ENCODE measurements around the gene SHISA5. TPM values are rescaled to one million over a fixed set of nuclear protein-coding genes. Genes with fewer than 3 reads are reported as not detected.

The SHISA5 gene
- total RNA-seq, 1 donor from 2014 or later, result 231 TPM

DNA sequence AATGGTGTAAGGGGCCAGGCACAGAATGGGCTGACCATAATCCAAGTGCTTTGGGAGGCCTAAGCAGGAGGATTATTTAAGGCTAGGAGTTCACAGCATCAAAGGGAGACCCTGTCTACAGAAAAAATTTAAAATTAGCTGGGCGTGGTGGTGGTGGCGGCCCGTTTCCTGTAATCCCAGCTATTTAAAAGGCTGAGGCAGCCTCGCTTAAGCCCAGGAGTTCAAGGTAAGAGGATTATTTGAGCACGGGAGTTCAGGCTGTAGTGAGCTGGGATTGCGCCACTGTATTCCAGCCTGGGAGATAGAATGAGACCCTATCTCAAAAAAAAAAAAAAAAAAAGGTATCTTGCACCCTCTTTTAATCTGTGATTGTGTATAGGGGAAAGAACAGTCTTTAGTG, 62.0 kb downstream of the SHISA5 start:
- Histone ChIP-seq H3K27me3 (ENCODE audit: control insufficient read depth, insufficient read depth, low read length) (no peaks in the 10 kb centered on the region), H3K36me3 (ENCODE audit: control insufficient read depth, insufficient read depth, low read length) (no peaks in the 10 kb centered on the region), H3K4me3 (ENCODE audit: low read depth, low read length) (no peak overlapping the region)
- TF ChIP-seq CTCF (IDR thresholded peaks at IDR 0.05; ENCODE audit: insufficient read depth, low read length, poor library complexity, severe bottlenecking), result no peak
- DNase-seq (ENCODE audit: low read depth), result no peak

DNA sequence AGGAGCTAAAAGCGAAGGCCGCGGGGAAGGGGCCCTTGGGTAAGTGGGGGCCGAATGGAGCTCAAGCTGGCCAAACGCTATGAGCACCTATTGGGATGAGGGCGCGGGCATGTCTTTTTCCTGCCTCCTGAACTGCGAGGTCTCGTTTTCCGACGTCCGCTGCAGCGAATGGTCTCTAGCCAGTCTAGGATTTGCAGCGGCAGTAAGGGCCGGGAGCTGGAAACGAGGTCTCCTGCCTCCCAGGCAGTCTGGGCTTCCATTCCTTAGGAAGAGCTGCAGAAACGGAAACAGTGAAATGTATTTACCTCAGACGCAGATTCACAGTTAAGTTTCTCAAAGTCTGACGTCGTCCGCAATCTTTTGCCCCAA, 63.4 kb downstream of the SHISA5 start:
- Histone ChIP-seq H3K27me3 (ENCODE audit: control insufficient read depth, insufficient read depth, low read length) (no peaks in the 10 kb centered on the region), H3K36me3 (ENCODE audit: control insufficient read depth, insufficient read depth, low read length) (no peaks in the 10 kb centered on the region), H3K4me3 (ENCODE audit: low read depth, low read length) (peak overlapping the region; percentile 84)
- no peak for TF ChIP-seq CTCF (IDR thresholded peaks at IDR 0.05; ENCODE audit: insufficient read depth, low read length, poor library complexity, severe bottlenecking)
- no peak for DNase-seq (ENCODE audit: low read depth)

GRCh38 chr3:48439820-48440589, 64.0 kb downstream of the SHISA5 start, which contains the start of the genes CCDC51 and TMA7:
TSS of gene CCDC51 (minus strand) at chr3:48440119. CDS start at chr3:48435128, 4,991 bp downstream.
TSS of gene TMA7 (plus strand) at chr3:48440257. CDS start at chr3:48440297, 40 bp downstream.
- no peaks in the 10 kb centered on the region for H3K27me3 ChIP-seq (ENCODE audit: control insufficient read depth, insufficient read depth, low read length)
- no peaks in the 10 kb centered on the region for H3K36me3 ChIP-seq (ENCODE audit: control insufficient read depth, insufficient read depth, low read length)
- TF ChIP-seq CTCF (IDR thresholded peaks at IDR 0.05; ENCODE audit: insufficient read depth, low read length, poor library complexity, severe bottlenecking), result no peak
- H3K4me3 ChIP-seq (ENCODE audit: low read depth, low read length), result peak within 1 kb of the TSS; percentile 84
- DNase-seq (ENCODE audit: low read depth), result peak; percentile 88

DNA sequence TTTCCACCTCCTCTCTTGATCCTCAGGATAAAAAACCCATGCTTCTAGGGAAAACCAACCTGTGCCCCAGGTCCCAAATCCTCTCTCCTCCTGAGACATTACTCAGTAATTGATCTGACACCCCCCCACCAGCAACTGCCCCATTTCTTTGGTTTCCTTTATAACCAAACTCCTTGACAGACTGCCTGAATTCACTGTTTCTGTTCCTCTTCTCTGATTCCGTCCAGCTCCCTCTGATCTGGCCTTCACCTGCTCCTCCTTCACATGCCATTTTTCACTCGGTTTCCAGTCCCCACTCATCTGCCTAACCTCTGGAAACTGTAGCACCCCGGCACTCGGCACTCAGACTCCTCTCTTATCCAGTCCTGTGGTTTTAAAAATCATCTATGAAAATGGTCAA, 66.2 kb downstream of the SHISA5 start:
- TF ChIP-seq CTCF (IDR thresholded peaks at IDR 0.05; ENCODE audit: insufficient read depth, low read length, poor library complexity, severe bottlenecking), result no peak
- no peaks in the 10 kb centered on the region for H3K36me3 ChIP-seq (ENCODE audit: control insufficient read depth, insufficient read depth, low read length)
- no peak for DNase-seq (ENCODE audit: low read depth)
- H3K27me3 ChIP-seq (ENCODE audit: control insufficient read depth, insufficient read depth, low read length), result no peaks in the 10 kb centered on the region
- no peak overlapping the region for H3K4me3 ChIP-seq (ENCODE audit: low read depth, low read length)

DNA sequence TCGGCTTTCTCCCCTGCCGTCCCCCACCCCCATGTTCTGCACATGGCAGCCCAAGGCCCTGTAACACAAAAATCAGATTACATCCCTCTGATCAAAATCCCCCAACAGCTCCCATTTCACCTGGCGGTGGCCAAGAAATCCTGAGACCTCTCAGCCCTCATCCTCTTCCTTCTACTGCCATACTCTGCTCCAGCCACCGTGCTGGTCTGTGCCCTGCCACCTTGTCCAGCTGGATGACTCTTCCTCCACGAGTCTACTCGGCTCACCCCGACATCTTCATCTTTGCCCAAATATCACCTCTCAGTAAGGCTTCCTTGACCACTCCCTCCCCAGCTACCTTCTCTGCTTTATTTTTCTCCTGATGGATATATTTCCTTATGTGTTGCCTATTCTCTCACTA, 67.1 kb downstream of the SHISA5 start:
- H3K27me3 ChIP-seq (ENCODE audit: control insufficient read depth, insufficient read depth, low read length), result no peaks in the 10 kb centered on the region
- no peak for TF ChIP-seq CTCF (IDR thresholded peaks at IDR 0.05; ENCODE audit: insufficient read depth, low read length, poor library complexity, severe bottlenecking)
- H3K4me3 ChIP-seq (ENCODE audit: low read depth, low read length), result no peak overlapping the region
- no peak for DNase-seq (ENCODE audit: low read depth)
- H3K36me3 ChIP-seq (ENCODE audit: control insufficient read depth, insufficient read depth, low read length), result no peaks in the 10 kb centered on the region

DNA sequence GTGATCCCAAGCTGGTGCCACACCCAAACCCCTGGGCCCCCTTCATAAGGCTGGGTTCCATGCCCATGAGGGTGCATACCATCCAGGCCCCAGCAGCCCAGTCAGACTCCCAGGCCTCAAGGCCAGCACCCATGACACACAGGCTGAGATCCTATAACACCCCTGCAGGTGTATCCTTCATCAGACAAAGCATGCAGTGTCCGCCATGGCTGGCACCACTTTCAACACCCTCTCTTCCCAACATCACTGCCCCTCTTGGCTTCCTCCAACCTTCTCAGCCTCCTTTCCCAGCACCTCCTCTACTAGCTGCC, 67.5 kb downstream of the SHISA5 start:
- TF ChIP-seq CTCF (IDR thresholded peaks at IDR 0.05; ENCODE audit: insufficient read depth, low read length, poor library complexity, severe bottlenecking), result no peak
- Histone ChIP-seq H3K4me3 (ENCODE audit: low read depth, low read length) (no peak overlapping the region), H3K27me3 (ENCODE audit: control insufficient read depth, insufficient read depth, low read length) (no peaks in the 10 kb centered on the region), H3K36me3 (ENCODE audit: control insufficient read depth, insufficient read depth, low read length) (no peaks in the 10 kb centered on the region)
- DNase-seq (ENCODE audit: low read depth), result no peak
